GM10248 (cell line): ENCODE data around the gene SLC50A1.

Source experiments
- CTCF ChIA-PET: fragments of 300-600 bp; sonication (Branson Sonifier 250); formaldehyde crosslinking; extraction: SDS; loops from one replicate; lab custom pipeline; 2021; ENCODE audit warnings: antibody characterized with exemption; lab: Yijun Ruan, JAX
- POLR2A ChIA-PET: fragments of 350-650 bp; sonication (Branson Sonifier 250); formaldehyde crosslinking; extraction: SDS; loops from one replicate; lab custom pipeline; 2020; ENCODE audit warnings: antibody characterized with exemption; lab: Yijun Ruan, JAX
- DNase-seq: peaks from one replicate; pipeline ENCODE4 v3.0.0; 2012; ENCODE audit errors: extremely low spot score
- TF ChIP-seq, protein P1 (sequence below): IDR thresholded peaks from 2 replicates; pipeline ENCODE4 v1.5.1; 2012; ENCODE audit warnings: mild to moderate bottlenecking, low read depth; ENCODE audit errors: extremely low read depth, missing control alignments, control extremely low read depth

SLC50A1 gene

DNA sequence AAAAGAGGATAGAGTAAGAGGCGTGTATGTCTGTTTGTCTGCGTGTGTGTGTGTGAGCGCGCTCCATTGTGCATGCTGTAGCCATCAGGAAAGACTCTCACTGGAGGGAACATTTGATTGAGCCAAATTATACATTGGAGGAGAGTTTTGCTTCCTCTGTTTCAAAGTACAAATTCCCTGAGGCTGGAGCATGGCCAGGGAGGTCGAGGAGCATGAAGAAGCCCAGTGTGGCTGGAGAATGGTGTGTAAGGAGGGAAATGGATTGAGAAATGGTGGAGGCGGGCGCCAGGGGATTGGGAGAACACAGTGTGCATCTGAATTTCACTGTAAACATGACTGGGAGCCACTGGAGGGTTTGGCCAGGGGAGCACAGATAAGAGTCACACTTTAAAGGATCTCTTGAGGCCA is 30.0 kb upstream of the SLC50A1 start:
- DNase-seq, result no peak
- CTCF ChIA-PET, result interaction anchor here (1.3 to 6.6 kb wide), 3 partner anchors 14 to 62 kb away, joined by 4 to 26 read pairs (median 14); no protein-coding TSS in a partner anchor
- TF ChIP-seq, protein P1, sequence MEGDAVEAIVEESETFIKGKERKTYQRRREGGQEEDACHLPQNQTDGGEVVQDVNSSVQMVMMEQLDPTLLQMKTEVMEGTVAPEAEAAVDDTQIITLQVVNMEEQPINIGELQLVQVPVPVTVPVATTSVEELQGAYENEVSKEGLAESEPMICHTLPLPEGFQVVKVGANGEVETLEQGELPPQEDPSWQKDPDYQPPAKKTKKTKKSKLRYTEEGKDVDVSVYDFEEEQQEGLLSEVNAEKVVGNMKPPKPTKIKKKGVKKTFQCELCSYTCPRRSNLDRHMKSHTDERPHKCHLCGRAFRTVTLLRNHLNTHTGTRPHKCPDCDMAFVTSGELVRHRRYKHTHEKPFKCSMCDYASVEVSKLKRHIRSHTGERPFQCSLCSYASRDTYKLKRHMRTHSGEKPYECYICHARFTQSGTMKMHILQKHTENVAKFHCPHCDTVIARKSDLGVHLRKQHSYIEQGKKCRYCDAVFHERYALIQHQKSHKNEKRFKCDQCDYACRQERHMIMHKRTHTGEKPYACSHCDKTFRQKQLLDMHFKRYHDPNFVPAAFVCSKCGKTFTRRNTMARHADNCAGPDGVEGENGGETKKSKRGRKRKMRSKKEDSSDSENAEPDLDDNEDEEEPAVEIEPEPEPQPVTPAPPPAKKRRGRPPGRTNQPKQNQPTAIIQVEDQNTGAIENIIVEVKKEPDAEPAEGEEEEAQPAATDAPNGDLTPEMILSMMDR, result no peak
- POLR2A ChIA-PET, result no interaction called here

- TF ChIP-seq, protein P1, result no peak
- CTCF ChIA-PET, result interaction anchor here (0.7 to 6.6 kb wide), 7 partner anchors 14 to 144 kb away, joined by 3 to 26 read pairs (median 3); partner anchors contain the start of gene KRTCAP2
- POLR2A ChIA-PET, result no interaction called here
- no peak for DNase-seq
Measured at GRCh38 chr1:155106862-155107261, 28.8 kb upstream of the SLC50A1 start.

GRCh38 chr1:155107309-155108264 is 28.1 kb upstream of the SLC50A1 start:
- no peak for DNase-seq
- CTCF ChIA-PET, result interaction anchor here (0.7 to 6.6 kb wide), 9 partner anchors 12 to 143 kb away, joined by 3 to 26 read pairs (median 3); partner anchors contain the start of gene KRTCAP2
- POLR2A ChIA-PET, result no interaction called here
- TF ChIP-seq, protein P1, result no peak

DNA sequence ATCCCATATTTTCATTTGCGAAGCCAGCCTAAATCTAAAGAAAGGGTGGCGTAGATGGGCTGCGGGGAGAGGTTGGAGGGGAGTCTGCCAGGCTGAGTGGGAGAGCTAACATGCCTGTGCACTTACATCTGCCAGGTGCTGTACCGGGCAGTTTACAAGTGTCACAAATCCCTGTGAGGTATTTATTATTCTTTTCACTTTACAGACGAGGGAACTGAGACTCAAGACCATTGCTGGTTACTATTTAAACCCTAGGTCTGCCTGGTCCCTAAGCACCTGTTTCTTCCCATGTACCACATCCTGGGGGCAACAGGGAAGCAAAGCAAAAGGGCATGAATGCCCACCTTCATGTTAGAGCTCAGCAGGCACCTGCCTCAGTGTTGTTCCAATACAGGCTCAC is 27.4 kb upstream of the SLC50A1 start:
- DNase-seq, result no peak
- POLR2A ChIA-PET, result no interaction called here
- TF ChIP-seq, protein P1, result no peak
- CTCF ChIA-PET, result interaction anchor here (0.7 to 6.6 kb wide), 5 partner anchors 13 to 65 kb away, joined by 3 to 26 read pairs (median 10); partner anchors contain the start of gene KRTCAP2

- CTCF ChIA-PET, result interaction anchor here (0.6 kb wide), 1 partner anchor 8 kb away, joined by 3 read pairs; no protein-coding TSS in a partner anchor
- TF ChIP-seq, protein P1, result no peak
- POLR2A ChIA-PET, result no interaction called here
- DNase-seq, result no peak
Measured at GRCh38 chr1:155110381-155110780, 25.3 kb upstream of the SLC50A1 start.

- TF ChIP-seq, protein P1, result no peak
- DNase-seq, result no peak
- ChIA-PET CTCF (interaction anchor here (0.6 kb wide), 1 partner anchor 8 kb away, joined by 3 read pairs; no protein-coding TSS in a partner anchor), POLR2A (no interaction called here)
Measured at GRCh38 chr1:155110826-155111225, 24.8 kb upstream of the SLC50A1 start.
